ENCODE data around the gene CNOT1. TPM values are rescaled to one million over a fixed set of nuclear protein-coding genes. Genes with fewer than 3 reads are reported as not detected.

The CNOT1 gene
- total RNA-seq (100 to 1,000 TPM; 147 to 187 TPM), polyA plus RNA-seq (10 to 100 TPM; 35.6 to 93.4 TPM)
- long read RNA-seq, donor 1, transcript CNOT1-221 (4 exons, 493 nt): major isoform, 5 of 19 reads
- long read RNA-seq, donor 1, partial matches to known transcripts: 12 of 19 reads
- long read RNA-seq, donor 1, other reads (novel, unspliced or antisense): 0 of 19 reads
- long read RNA-seq, donor 2, partial matches to known transcripts: 7 of 10 reads
- long read RNA-seq, donor 2, other reads (novel, unspliced or antisense): 0 of 10 reads
- long read RNA-seq, donor 3, transcript CNOT1-221 (4 exons, 493 nt): major isoform, 9 of 14 reads
- long read RNA-seq, donor 3, partial matches to known transcripts: 0 of 14 reads
- long read RNA-seq, donor 3, other reads (novel, unspliced or antisense): 0 of 14 reads
- long read RNA-seq, donor 4, partial matches to known transcripts: 6 of 10 reads
- long read RNA-seq, donor 4, other reads (novel, unspliced or antisense): 0 of 10 reads
- long read RNA-seq, donor 5, full-length matches to known transcripts: 14 of 28 reads
- long read RNA-seq, donor 5, partial matches to known transcripts: 14 of 28 reads
- long read RNA-seq, donor 5, other reads (novel, unspliced or antisense): 0 of 28 reads

GRCh38 chr16:58629733-58630640, at the start of gene CNOT1:
CNOT1 (minus strand) TSS chr16:58629826; CDS start chr16:58599337, 30,489 bp downstream.
- Histone ChIP-seq H3K4me1 (ENCODE audit: control insufficient read depth in 5 of 5, insufficient read depth in 5 of 5, low read length in 5 of 5) (peaks cover 0 to 12% (median 5%) of the 10 kb centered on the region in 5 donors), H3K9ac (ENCODE audit: insufficient read depth in 1 of 2, low read length in 2 of 2) (peak within 1 kb of the TSS; percentile 92 to 96), H3K27ac (ENCODE audit: low read depth in 1 of 2, low read length in 1 of 2) (peak within 1 kb of the TSS; percentile 98 to 100), H3K27me3 (ENCODE audit: control insufficient read depth in 3 of 3, insufficient read depth in 3 of 3, low read length in 2 of 3) (no peaks in the 10 kb centered on the region), H3K36me3 (ENCODE audit: control insufficient read depth in 4 of 4, insufficient read depth in 4 of 4, low read length in 4 of 4) (peaks cover 0 to 8% (median 1%) of the 10 kb centered on the region in 4 donors), H3K9me3 (ENCODE audit: control insufficient read depth in 4 of 4, insufficient read depth in 3 of 4, low read length in 3 of 4) (no peaks in the 10 kb centered on the region), H3K4me3 (peak within 1 kb of the TSS; percentile 86)
- ATAC-seq (ENCODE audit: insufficient read depth, low FRiP score) (peak; percentile 92), DNase-seq (peak; percentile 99 to 100 (median 100))
- TF ChIP-seq, protein P1, sequence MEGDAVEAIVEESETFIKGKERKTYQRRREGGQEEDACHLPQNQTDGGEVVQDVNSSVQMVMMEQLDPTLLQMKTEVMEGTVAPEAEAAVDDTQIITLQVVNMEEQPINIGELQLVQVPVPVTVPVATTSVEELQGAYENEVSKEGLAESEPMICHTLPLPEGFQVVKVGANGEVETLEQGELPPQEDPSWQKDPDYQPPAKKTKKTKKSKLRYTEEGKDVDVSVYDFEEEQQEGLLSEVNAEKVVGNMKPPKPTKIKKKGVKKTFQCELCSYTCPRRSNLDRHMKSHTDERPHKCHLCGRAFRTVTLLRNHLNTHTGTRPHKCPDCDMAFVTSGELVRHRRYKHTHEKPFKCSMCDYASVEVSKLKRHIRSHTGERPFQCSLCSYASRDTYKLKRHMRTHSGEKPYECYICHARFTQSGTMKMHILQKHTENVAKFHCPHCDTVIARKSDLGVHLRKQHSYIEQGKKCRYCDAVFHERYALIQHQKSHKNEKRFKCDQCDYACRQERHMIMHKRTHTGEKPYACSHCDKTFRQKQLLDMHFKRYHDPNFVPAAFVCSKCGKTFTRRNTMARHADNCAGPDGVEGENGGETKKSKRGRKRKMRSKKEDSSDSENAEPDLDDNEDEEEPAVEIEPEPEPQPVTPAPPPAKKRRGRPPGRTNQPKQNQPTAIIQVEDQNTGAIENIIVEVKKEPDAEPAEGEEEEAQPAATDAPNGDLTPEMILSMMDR (IDR thresholded peaks at IDR 0.05; ENCODE audit: control extremely low read depth, extremely low read depth): no peak
- 0% methylated on average over 61 of the region's 61 CpGs for WGBS, 2 donors

DNA sequence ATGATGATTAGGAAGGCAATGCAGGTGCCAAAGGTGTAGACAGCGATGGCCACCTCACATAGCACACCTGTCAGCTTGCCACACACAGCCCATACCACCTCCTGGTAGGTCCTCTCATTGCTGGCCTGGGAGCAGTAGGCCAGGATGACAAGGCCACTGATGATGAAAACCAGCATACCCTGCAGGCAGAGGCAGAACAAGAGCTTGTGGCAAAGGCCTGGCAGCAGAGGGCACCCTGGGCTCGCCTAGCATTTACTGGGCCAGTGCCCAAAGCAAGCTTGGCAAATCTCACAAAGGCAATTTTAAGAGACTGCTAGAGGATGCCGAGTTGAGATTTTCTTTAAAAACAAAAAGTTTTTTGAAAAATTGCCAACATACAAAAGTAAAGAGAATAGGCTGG, 49.1 kb upstream of the CNOT1 start:
- H3K9me3 ChIP-seq (ENCODE audit: control insufficient read depth in 4 of 4, insufficient read depth in 3 of 4, low read length in 3 of 4): no peaks in the 10 kb centered on the region
- H3K36me3 ChIP-seq (ENCODE audit: control insufficient read depth in 4 of 4, insufficient read depth in 4 of 4, low read length in 4 of 4): peaks cover 0 to 37% (median 4%) of the 10 kb centered on the region in 4 donors
- peaks cover 0 to 10% (median 0%) of the 10 kb centered on the region in 5 donors for H3K4me1 ChIP-seq (ENCODE audit: control insufficient read depth in 5 of 5, insufficient read depth in 5 of 5, low read length in 5 of 5)
- no peaks in the 10 kb centered on the region for H3K27me3 ChIP-seq (ENCODE audit: control insufficient read depth in 3 of 3, insufficient read depth in 3 of 3, low read length in 2 of 3)
- no peak overlapping the region for H3K4me3 ChIP-seq
- TF ChIP-seq, protein P1 (IDR thresholded peaks at IDR 0.05; ENCODE audit: control extremely low read depth, extremely low read depth): no peak
- no peak overlapping the region for H3K9ac ChIP-seq (ENCODE audit: insufficient read depth in 1 of 2, low read length in 2 of 2)
- 87 to 90% methylated on average over 3 of the region's 3 CpGs for WGBS, 2 donors
- ATAC-seq (ENCODE audit: insufficient read depth, low FRiP score) (no peak), DNase-seq (peak in 2 of 3 donors; percentile 6 to 23)
- no peak overlapping the region for H3K27ac ChIP-seq (ENCODE audit: low read depth in 1 of 2, low read length in 1 of 2)

- DNase-seq (no peak), ATAC-seq (ENCODE audit: insufficient read depth, low FRiP score) (no peak)
- WGBS, 2 donors: 75 to 95% methylated on average over 4 of the region's 4 CpGs
- TF ChIP-seq, protein P1 (IDR thresholded peaks at IDR 0.05; ENCODE audit: control extremely low read depth, extremely low read depth): no peak
- H3K27me3 ChIP-seq (ENCODE audit: control insufficient read depth in 3 of 3, insufficient read depth in 3 of 3, low read length in 2 of 3): no peaks in the 10 kb centered on the region
- no peaks in the 10 kb centered on the region for H3K9me3 ChIP-seq (ENCODE audit: control insufficient read depth in 4 of 4, insufficient read depth in 3 of 4, low read length in 3 of 4)
- peaks cover 0 to 37% (median 4%) of the 10 kb centered on the region in 4 donors for H3K36me3 ChIP-seq (ENCODE audit: control insufficient read depth in 4 of 4, insufficient read depth in 4 of 4, low read length in 4 of 4)
- peaks cover 0 to 6% (median 0%) of the 10 kb centered on the region in 5 donors for H3K4me1 ChIP-seq (ENCODE audit: control insufficient read depth in 5 of 5, insufficient read depth in 5 of 5, low read length in 5 of 5)
- H3K27ac ChIP-seq (ENCODE audit: low read depth in 1 of 2, low read length in 1 of 2): no peak overlapping the region
- H3K4me3 ChIP-seq: no peak overlapping the region
- H3K9ac ChIP-seq (ENCODE audit: insufficient read depth in 1 of 2, low read length in 2 of 2): no peak overlapping the region
Observed at GRCh38 chr16:58678269-58678668, 48.6 kb upstream of the CNOT1 start.
